Lower lobe of right lung (tissue), 2 donors: Measurements from ENCODE around the gene OR8A1. TPM values are rescaled to one million over a fixed set of nuclear protein-coding genes. Genes with fewer than 3 reads are reported as not detected.

Experiments
- ATAC-seq, 2 donors: fragments of 200-7000 bp; cut with Tn5 transposase; one replicate each; pipeline ENCODE4 v1.9.1; 2020 to 2022; ENCODE audit warnings: mild to moderate bottlenecking in 2 of 2, moderate library complexity in 2 of 2
- DNase-seq: peaks from one replicate; pipeline ENCODE4 v3.0.0-alpha.2; 2020
- H3K27ac ChIP-seq: fragments of 200-600 bp; one replicate; pipeline ENCODE4 v1.8.0; 2022
- H3K27me3 ChIP-seq: fragments of 200-600 bp; one replicate; pipeline ENCODE4 v1.8.0; 2022; ENCODE audit warnings: low read depth
- H3K36me3 ChIP-seq: fragments of 200-600 bp; one replicate; pipeline ENCODE4 v1.8.0; 2022; ENCODE audit warnings: mild to moderate bottlenecking
- H3K4me1 ChIP-seq: fragments of 200-600 bp; one replicate; pipeline ENCODE4 v1.8.0; 2022
- H3K4me3 ChIP-seq: fragments of 200-600 bp; one replicate; pipeline ENCODE4 v1.8.0; 2022; ENCODE audit warnings: mild to moderate bottlenecking
- H3K9me3 ChIP-seq: fragments of 200-600 bp; one replicate; pipeline ENCODE4 v1.8.0; 2022
- intact Hi-C: fragments of 100-400 bp; cut with DNase I; formaldehyde crosslinking; loops from one replicate; pipeline ENCODE4 v1.11.0; 2022
- total RNA-seq: library from RNA; stranded (reverse); fragmentation: NEBNext Ultra II Directional; extraction: Animal tissue kit (Norgen Biotek cat#: 25700); gene quantifications from one replicate; pipeline ENCODE4 v1.2.1, GENCODE V29; 2021
- TF ChIP-seq, protein P1 (sequence below): fragments of 200-600 bp; IDR thresholded peaks from one replicate; pipeline ENCODE4 v1.8.0; 2022; ENCODE audit warnings: antibody characterized with exemption, mild to moderate bottlenecking
- donor health status: DM: no; HTN: yes; CAD: no; lungs with severe emphysema.

Gene OR8A1
- total RNA-seq, 1 donor from 2014 or later = not detected

DNA sequence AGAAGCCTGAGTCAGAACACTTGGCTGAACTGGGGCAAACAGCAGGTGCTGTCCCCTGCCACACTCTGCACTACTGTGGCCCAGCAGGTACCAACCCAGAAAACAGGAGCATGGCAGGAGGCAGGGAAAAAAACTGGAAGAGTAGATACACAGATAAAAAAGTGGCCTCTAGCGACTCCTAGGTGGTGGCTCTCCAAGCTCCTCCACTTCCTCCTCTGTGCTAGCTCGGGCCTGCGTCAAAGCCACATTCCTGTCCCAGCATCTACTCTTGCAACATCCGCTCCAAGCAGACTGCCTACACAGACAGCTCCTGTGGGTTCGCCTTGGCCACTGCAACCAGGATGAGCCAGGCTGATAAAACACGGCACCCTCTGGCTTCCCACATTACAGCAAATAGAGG lies 33.3 kb upstream of the OR8A1 start:
- Histone ChIP-seq H3K36me3 (no peaks in the 10 kb centered on the region), H3K9me3 (no peaks in the 10 kb centered on the region), H3K4me3 (no peak overlapping the region), H3K27me3 (no peaks in the 10 kb centered on the region), H3K4me1 (no peaks in the 10 kb centered on the region), H3K27ac (no peak overlapping the region)
- intact Hi-C loops = no loop called here
- DNase-seq (peak; percentile 56), ATAC-seq (peak; percentile 64 to 82)
- TF ChIP-seq, protein P1, sequence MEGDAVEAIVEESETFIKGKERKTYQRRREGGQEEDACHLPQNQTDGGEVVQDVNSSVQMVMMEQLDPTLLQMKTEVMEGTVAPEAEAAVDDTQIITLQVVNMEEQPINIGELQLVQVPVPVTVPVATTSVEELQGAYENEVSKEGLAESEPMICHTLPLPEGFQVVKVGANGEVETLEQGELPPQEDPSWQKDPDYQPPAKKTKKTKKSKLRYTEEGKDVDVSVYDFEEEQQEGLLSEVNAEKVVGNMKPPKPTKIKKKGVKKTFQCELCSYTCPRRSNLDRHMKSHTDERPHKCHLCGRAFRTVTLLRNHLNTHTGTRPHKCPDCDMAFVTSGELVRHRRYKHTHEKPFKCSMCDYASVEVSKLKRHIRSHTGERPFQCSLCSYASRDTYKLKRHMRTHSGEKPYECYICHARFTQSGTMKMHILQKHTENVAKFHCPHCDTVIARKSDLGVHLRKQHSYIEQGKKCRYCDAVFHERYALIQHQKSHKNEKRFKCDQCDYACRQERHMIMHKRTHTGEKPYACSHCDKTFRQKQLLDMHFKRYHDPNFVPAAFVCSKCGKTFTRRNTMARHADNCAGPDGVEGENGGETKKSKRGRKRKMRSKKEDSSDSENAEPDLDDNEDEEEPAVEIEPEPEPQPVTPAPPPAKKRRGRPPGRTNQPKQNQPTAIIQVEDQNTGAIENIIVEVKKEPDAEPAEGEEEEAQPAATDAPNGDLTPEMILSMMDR = peak; percentile 8

DNA sequence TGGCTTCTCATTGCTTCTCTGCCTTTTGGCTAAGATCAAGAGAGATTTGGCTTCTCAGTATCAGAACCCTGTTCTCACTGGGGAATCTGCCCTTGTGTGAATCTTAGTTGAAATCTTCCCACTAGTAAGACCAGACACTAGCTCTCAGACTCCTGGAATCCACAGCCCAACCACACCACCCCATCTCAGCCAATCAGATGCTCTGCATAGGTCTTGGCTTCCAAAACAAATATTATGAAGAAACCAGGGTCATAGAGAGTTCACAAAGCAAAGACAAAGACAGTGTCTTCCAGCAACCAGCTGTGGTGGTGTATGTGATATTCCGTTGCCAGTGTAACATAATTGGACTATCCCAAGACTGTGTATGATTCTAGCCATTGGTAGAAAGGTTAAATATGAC lies 31.8 kb upstream of the OR8A1 start:
- intact Hi-C loops = no loop called here
- Histone ChIP-seq H3K36me3 (no peaks in the 10 kb centered on the region), H3K27ac (no peak overlapping the region), H3K4me3 (no peak overlapping the region), H3K27me3 (no peaks in the 10 kb centered on the region), H3K9me3 (no peaks in the 10 kb centered on the region), H3K4me1 (no peaks in the 10 kb centered on the region)
- ATAC-seq (peak; percentile 64 to 69), DNase-seq (no peak)
- TF ChIP-seq, protein P1 = no peak

DNA sequence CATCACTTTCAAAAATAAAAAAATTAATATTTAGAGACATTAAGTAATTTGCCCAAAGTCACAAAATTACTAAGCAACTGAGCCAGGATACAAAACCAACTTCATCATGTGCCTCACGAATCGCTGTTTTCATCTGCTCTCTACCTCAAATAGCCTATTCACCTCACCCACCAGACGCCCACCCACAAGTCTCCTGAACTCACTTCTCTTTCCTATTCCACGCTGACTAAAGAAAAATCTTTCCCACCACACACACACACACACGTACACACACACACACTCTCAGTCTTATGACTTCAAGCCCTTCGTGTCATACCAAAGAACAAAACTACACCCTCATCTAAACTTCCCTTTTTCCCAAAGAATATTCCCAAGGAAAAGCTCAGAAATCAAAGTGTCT lies 28.6 kb upstream of the OR8A1 start:
- no peak for DNase-seq
- Histone ChIP-seq H3K27ac (no peak overlapping the region), H3K36me3 (no peaks in the 10 kb centered on the region), H3K9me3 (no peaks in the 10 kb centered on the region), H3K4me3 (no peak overlapping the region), H3K27me3 (no peaks in the 10 kb centered on the region), H3K4me1 (no peaks in the 10 kb centered on the region)
- intact Hi-C loops = no loop called here
- TF ChIP-seq, protein P1 = no peak
- ATAC-seq = no peak

DNA sequence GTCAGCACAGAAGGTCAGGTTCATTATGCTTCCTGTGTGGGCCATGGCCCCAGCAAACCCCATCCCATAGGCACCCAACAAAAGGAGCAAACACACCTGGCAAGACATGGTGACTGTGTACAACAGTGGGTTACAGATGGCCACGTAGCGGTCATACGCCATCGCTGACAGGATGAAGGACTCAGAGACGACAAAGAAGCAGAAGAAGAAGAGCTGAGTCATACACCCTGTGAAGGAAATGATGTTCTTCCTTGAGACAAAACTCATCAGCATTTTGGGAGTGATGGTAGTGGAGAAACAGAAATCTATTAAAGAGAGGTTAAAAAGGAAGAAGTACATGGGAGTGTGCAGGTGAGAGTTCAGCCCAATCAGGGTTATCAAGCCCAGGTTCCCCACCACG lies 26.7 kb upstream of the OR8A1 start:
- no peaks in the 10 kb centered on the region for H3K36me3 ChIP-seq
- H3K9me3 ChIP-seq = no peaks in the 10 kb centered on the region
- no peak for ATAC-seq
- no peak for DNase-seq
- H3K4me3 ChIP-seq = no peak overlapping the region
- H3K27ac ChIP-seq = no peak overlapping the region
- intact Hi-C loops = no loop called here
- no peaks in the 10 kb centered on the region for H3K27me3 ChIP-seq
- no peaks in the 10 kb centered on the region for H3K4me1 ChIP-seq
- TF ChIP-seq, protein P1 = no peak

DNA sequence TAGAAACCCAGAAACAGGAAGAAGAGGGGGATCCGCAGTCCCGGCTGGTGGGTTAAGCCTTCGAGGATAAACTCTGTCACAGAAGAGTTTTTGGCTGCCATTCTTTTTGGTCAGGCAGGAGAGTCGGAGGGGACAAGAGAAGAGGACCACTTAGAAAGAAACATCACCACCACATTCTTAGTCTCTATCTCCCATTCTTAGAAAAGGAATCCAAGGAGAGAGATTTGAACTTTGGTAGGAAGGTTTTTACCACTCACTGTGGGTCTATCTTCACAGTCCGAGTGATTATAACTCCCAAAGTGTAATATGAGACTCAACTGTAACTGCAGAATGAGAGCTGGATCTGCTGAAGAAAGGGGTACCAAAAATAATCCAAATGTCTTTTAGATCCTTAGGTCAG lies 26.2 kb upstream of the OR8A1 start, which contains the start of gene OR8B12:
Gene OR8B12, minus strand, starts transcription at position 101 of the 400 bp plus-strand sequence. Its CDS starts 0 bp downstream, at position 101.
- DNase-seq = no peak
- Histone ChIP-seq H3K36me3 (no peaks in the 10 kb centered on the region), H3K4me3 (no peak within 1 kb of the TSS), H3K27me3 (no peaks in the 10 kb centered on the region), H3K9me3 (no peaks in the 10 kb centered on the region), H3K27ac (no peak within 1 kb of the TSS), H3K4me1 (no peaks in the 10 kb centered on the region)
- TF ChIP-seq, protein P1 = no peak
- no peak for ATAC-seq
- intact Hi-C loops = no loop called here

DNA sequence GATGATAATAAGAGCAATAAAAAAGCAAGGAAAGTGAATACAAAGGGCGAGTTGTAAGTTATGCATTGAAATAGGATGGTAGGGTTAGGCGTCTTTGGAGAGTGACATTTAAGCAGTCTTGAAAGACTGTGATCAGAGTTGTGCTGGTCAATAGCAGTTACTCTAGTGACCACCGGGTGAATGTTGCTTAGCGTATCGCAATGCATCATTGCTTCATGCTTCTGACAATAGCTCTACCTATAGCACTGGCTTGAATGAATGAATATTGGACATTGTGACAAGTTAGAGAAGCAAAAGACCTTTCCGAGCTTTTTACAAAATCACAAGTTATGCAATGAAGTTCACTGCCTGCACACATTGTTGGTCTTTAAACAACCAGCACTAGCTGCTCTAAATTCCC lies 18.6 kb upstream of the OR8A1 start:
- H3K9me3 ChIP-seq = no peaks in the 10 kb centered on the region

More for the DNA sequence above, 18.6 kb upstream of the OR8A1 start:
- no peaks in the 10 kb centered on the region for H3K27me3 ChIP-seq
- ATAC-seq (no peak), DNase-seq (no peak)
- intact Hi-C loops = no loop called here
- no peak overlapping the region for H3K27ac ChIP-seq
- no peaks in the 10 kb centered on the region for H3K4me1 ChIP-seq
- TF ChIP-seq, protein P1 = no peak
- no peaks in the 10 kb centered on the region for H3K36me3 ChIP-seq
- no peak overlapping the region for H3K4me3 ChIP-seq
